ENCODE results near the gene TP53I11.

Gene TP53I11

DNA sequence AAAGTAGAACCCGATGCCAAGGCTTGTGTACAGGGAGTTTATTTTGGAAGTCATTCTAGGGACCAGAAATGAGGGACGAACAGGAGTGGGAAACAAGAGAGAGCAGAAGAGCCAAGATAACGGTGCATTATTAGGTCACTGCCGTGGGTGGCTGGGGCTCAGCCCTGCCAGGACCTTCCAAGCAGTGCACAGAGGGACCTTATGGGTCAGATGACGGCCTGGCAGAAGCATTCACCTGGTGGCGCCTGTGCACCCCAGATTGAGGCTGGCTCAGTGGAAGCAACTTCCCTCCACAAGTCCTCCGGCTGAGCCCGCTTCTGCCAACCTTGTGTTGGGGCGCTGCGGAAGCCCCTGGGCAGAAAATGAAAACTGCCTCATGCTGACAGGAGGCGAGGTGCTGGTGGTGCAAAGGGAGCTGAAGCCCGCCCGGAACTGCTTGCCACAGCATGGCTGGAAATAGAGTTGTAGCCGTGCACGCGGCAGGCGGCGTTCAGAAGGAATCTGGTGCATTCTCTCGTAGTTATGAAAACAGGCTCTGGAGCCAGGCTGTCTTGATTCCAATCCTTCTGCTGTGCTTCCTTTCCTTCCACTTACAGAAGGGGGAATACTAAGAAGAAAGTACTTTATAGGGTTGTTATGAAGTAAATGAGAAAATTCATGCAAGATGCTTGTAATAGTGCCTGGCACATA, 22.2 kb upstream of the TP53I11 start:
- Histone ChIP-seq H3K4me3 (no peak overlapping the region), H3K9me3 (no peaks in the 10 kb centered on the region), H3K4me1 (no peaks in the 10 kb centered on the region), H3K27me3 (ENCODE audit: low read depth) (no peaks in the 10 kb centered on the region), H3K36me3 (replicated peaks) (no peaks in the 10 kb centered on the region)
- in situ Hi-C loops (cut with MboI; ENCODE audit: low sequenced_read_pairs), result no loop called here
- no peak for DNase-seq (ENCODE audit: low spot score in 2 of 2)

DNA sequence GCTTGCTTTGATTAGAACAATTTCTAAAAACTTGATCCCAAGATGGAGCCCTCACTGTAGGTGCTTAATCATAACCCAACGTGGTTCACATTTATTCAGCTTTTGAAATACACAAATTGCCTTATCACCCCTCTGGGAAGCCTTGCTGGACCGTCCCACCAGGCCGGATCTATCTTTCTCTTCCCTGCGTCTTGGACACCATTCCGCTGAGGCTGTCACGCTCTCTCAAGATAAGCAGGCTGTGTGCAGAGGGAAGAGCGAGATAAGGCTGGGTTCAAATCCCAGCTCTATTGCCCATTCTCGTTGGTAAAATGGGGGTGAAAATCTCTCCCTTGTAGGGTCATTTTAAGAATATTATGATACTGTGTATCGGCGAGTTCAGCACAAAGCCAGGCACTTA, 20.5 kb upstream of the TP53I11 start:
- DNase-seq (ENCODE audit: low spot score in 2 of 2), result no peak
- Histone ChIP-seq H3K4me1 (no peaks in the 10 kb centered on the region), H3K4me3 (no peak overlapping the region), H3K9me3 (no peaks in the 10 kb centered on the region), H3K36me3 (replicated peaks) (no peaks in the 10 kb centered on the region), H3K27me3 (ENCODE audit: low read depth) (no peaks in the 10 kb centered on the region)
- in situ Hi-C loops (cut with MboI; ENCODE audit: low sequenced_read_pairs), result no loop called here

- no peak for DNase-seq (ENCODE audit: low spot score in 2 of 2)
- Histone ChIP-seq H3K4me1 (no peaks in the 10 kb centered on the region), H3K4me3 (no peak overlapping the region), H3K9me3 (no peaks in the 10 kb centered on the region), H3K36me3 (replicated peaks) (no peaks in the 10 kb centered on the region), H3K27me3 (ENCODE audit: low read depth) (no peaks in the 10 kb centered on the region)
- in situ Hi-C loops (cut with MboI; ENCODE audit: low sequenced_read_pairs), result no loop called here
Measured at GRCh38 chr11:44970293-44970692, 19.6 kb upstream of the TP53I11 start.

DNA sequence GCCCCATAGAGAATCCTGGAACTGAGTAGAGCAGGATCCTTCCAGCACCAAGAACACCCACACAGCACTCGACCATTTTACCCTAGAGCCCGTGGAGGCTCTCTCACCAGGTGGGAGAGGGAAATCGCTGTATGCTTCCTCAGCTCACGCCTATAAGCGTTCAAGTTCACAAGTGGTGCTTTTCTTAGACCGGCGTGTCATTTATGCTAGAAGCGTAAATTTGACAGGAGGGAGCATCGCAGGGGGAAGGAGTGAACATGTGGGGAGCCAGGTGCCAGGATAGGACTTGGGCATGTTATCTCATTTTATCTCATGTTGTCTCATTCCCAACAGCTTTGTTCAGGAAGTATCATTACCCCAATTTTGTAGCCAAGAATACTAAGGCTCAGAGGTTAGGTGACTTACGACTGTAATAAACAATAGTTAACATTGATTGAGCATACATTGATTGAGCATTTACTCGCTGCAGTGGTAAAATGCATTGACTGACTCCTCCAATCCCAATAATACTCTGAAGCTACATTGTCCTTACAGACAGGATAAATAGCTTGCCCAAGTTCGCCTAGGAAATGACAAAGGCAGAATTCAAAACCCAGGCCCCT, 19.1 kb upstream of the TP53I11 start:
- in situ Hi-C loops (cut with MboI; ENCODE audit: low sequenced_read_pairs), result no loop called here
- H3K27me3 ChIP-seq (ENCODE audit: low read depth), result no peaks in the 10 kb centered on the region
- no peak overlapping the region for H3K4me3 ChIP-seq
- no peak for DNase-seq (ENCODE audit: low spot score in 2 of 2)
- no peaks in the 10 kb centered on the region for H3K36me3 ChIP-seq (replicated peaks)
- no peaks in the 10 kb centered on the region for H3K9me3 ChIP-seq
- no peaks in the 10 kb centered on the region for H3K4me1 ChIP-seq

DNA sequence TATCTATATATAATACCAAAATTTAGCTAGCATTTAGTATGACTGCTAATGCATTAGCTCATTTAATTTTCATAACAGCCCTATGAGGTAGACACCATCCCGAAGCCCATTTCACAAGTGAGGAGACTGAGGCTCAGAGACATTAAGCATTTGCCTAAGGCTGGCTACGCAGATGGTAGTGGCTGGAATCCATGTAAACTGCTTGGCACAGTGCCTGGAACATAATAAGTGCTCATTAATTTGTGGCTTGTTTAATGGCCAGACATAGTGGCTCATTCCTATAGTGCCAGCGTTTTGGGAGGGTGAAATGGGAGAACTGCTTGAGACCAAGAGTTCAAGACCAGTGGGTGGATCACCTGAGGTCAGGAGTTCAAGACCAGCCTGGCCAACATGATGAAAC, 17.8 kb upstream of the TP53I11 start:
- no peak for DNase-seq (ENCODE audit: low spot score in 2 of 2)
- H3K36me3 ChIP-seq (replicated peaks), result no peaks in the 10 kb centered on the region
- no peaks in the 10 kb centered on the region for H3K4me1 ChIP-seq
- H3K9me3 ChIP-seq, result no peaks in the 10 kb centered on the region
- no peaks in the 10 kb centered on the region for H3K27me3 ChIP-seq (ENCODE audit: low read depth)
- H3K4me3 ChIP-seq, result no peak overlapping the region
- in situ Hi-C loops (cut with MboI; ENCODE audit: low sequenced_read_pairs), result no loop called here

DNA sequence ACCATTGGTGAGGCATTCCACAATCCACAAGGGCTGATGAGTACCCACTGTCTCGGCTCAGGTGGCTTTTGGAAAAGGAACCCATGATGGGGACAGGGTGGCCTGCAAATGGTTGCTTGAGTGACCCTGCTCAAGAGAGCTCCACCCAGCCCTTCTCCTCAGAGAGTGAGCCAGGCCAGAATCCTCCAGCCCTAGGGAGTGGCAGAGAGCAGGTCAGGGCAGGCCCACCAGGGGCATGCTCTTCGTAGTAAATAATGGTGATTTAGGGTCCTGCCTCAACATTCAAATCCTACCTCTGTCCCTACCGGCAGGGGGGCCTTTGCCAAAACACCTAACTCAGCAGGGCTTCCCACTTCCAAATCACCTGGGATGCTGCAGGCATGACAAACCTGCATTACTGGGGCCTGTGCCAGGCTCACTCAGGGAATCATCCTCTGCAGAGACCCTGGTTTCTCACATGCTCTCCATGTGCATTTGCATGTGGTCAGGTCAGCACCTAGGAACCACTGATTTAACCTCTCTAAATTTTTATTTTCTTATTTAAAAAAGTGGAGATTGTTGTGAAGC, 17.3 kb upstream of the TP53I11 start:
- Histone ChIP-seq H3K9me3 (no peaks in the 10 kb centered on the region), H3K4me3 (no peak overlapping the region), H3K27me3 (ENCODE audit: low read depth) (no peaks in the 10 kb centered on the region), H3K36me3 (replicated peaks) (no peaks in the 10 kb centered on the region), H3K4me1 (no peaks in the 10 kb centered on the region)
- DNase-seq (ENCODE audit: low spot score in 2 of 2), result no peak
- in situ Hi-C loops (cut with MboI; ENCODE audit: low sequenced_read_pairs), result no loop called here

- H3K4me1 ChIP-seq, result no peaks in the 10 kb centered on the region; the same call in 1 of the 2 replicates
- H3K4me3 ChIP-seq, result no peak overlapping the region
- in situ Hi-C loops (cut with MboI; ENCODE audit: low sequenced_read_pairs), result no loop called here
- DNase-seq (ENCODE audit: low spot score in 2 of 2), result no peak
- no peaks in the 10 kb centered on the region for H3K27me3 ChIP-seq (ENCODE audit: low read depth)
- H3K36me3 ChIP-seq (replicated peaks), result no peaks in the 10 kb centered on the region
- H3K9me3 ChIP-seq, result no peaks in the 10 kb centered on the region
Measured at GRCh38 chr11:44966694-44967093, 16.0 kb upstream of the TP53I11 start.

DNA sequence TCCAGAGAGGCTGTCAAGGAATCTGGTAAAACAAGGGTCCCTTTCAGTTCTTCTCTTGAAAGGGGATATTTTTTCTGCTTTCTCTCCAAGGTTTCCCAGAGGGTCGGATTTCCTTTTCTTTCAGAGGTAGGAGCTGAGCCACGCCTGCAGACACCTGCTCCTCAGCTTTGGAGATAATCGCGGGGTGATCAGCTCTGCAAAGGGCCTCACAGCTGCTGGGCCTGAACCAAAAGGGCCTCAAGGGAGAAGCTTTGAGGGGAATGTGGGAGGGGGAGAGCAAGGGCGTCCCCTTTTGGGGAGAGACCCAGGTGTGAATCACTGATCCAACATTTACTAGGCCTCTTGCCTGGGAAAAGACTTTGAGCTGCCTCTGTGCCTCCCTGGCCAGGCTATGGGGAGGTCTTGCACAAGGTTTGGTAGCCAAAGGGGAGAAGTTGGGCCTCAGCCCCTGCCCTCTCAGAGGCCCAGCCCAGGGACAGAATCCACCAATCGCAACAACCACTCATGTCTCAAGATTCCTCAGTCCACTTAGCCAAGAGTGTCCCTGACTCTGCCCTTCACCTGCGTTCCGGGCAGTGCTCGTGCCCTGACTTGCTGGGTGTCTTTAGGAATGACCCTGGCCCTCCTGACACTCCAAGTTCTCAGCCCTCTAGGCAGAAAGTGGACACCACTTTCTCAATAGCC, 14.0 kb upstream of the TP53I11 start:
- Histone ChIP-seq H3K36me3 (replicated peaks) (no peaks in the 10 kb centered on the region), H3K9me3 (no peaks in the 10 kb centered on the region), H3K4me1 (no peaks in the 10 kb centered on the region; the same call in 1 of the 2 replicates), H3K27me3 (ENCODE audit: low read depth) (no peaks in the 10 kb centered on the region), H3K4me3 (no peak overlapping the region)
- no peak for DNase-seq (ENCODE audit: low spot score in 2 of 2)
- in situ Hi-C loops (cut with MboI; ENCODE audit: low sequenced_read_pairs), result no loop called here

- H3K4me3 ChIP-seq, result no peak overlapping the region
- no peaks in the 10 kb centered on the region; the same call in 1 of the 2 replicates for H3K4me1 ChIP-seq
- no peaks in the 10 kb centered on the region for H3K27me3 ChIP-seq (ENCODE audit: low read depth)
- in situ Hi-C loops (cut with MboI; ENCODE audit: low sequenced_read_pairs), result no loop called here
- H3K9me3 ChIP-seq, result no peaks in the 10 kb centered on the region
- DNase-seq (ENCODE audit: low spot score in 2 of 2), result no peak
- H3K36me3 ChIP-seq (replicated peaks), result no peaks in the 10 kb centered on the region
Measured at GRCh38 chr11:44963948-44964347, 13.3 kb upstream of the TP53I11 start.

GRCh38 chr11:44963136-44963535, 12.5 kb upstream of the TP53I11 start:
- DNase-seq (ENCODE audit: low spot score in 2 of 2), result no peak
- no peaks in the 10 kb centered on the region; the same call in 1 of the 2 replicates for H3K4me1 ChIP-seq
- in situ Hi-C loops (cut with MboI; ENCODE audit: low sequenced_read_pairs), result no loop called here
- H3K4me3 ChIP-seq, result no peak overlapping the region
- H3K9me3 ChIP-seq, result no peaks in the 10 kb centered on the region
- H3K27me3 ChIP-seq (ENCODE audit: low read depth), result no peaks in the 10 kb centered on the region
- no peaks in the 10 kb centered on the region for H3K36me3 ChIP-seq (replicated peaks)

- no peak for DNase-seq (ENCODE audit: low spot score in 2 of 2)
- H3K9me3 ChIP-seq, result no peaks in the 10 kb centered on the region
- H3K27me3 ChIP-seq (ENCODE audit: low read depth), result no peaks in the 10 kb centered on the region
- no peak overlapping the region for H3K4me3 ChIP-seq
- H3K4me1 ChIP-seq, result peaks cover 1% of the 10 kb centered on the region; the same call in 1 of the 2 replicates
- no peaks in the 10 kb centered on the region for H3K36me3 ChIP-seq (replicated peaks)
- in situ Hi-C loops (cut with MboI; ENCODE audit: low sequenced_read_pairs), result no loop called here
Measured at GRCh38 chr11:44962464-44962863, 11.8 kb upstream of the TP53I11 start.

DNA sequence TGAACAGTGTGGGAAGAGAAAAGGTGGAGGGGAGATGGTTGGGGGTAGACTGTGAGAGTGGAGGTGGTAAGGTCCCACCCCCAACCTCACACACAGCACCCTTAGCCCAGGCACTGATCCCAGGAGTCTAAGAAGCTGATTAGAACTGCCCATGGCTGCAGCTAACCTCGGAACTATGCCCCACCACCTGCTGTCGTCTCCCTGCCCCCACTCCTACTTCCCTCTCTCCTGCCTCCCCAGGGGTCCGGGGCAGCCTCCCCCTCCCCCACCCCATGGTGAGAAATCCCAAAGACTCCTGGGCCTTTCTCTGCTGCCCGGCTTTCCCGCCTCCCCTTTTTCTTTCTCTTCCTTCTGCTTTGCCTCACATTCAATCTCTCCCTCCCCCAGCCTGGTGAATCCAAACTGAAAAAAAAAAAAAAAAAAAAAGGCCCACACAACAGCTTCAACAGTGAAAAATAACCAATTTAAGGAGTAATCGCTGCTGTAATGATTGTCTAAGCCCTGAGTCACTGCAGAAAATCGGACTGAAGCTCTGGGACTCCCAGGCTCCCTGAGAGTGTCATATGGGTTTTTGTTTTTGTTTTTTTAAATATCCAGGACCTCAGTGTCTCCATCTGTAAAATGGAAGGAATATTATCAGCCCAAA, 9.6 kb upstream of the TP53I11 start:
- H3K4me1 ChIP-seq, result peaks cover 6% of the 10 kb centered on the region; the same call in 1 of the 2 replicates
- no peak overlapping the region for H3K4me3 ChIP-seq
- no peaks in the 10 kb centered on the region for H3K36me3 ChIP-seq (replicated peaks)
- H3K27me3 ChIP-seq (ENCODE audit: low read depth), result no peaks in the 10 kb centered on the region
- no peak for DNase-seq (ENCODE audit: low spot score in 2 of 2)
- H3K9me3 ChIP-seq, result no peaks in the 10 kb centered on the region
- in situ Hi-C loops (cut with MboI; ENCODE audit: low sequenced_read_pairs), result no loop called here

DNA sequence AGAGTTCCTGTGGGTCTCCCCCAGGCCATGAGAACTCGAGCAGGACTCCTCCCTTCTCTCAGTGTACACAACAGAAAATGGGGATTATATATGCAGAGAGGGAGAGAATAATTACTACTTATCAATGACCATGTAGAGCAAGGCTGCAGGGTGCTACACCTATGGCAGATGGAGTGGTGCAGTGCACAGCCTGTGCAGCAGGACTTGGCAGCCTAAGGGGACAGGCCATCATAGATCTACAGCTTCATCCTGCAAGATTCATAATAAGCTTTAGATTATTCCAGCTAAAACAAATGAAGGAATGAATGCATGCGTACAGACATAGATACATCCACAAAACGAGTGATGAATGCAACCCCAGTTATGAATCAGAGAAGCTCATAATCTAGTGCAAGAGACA, 8.4 kb upstream of the TP53I11 start:
- Histone ChIP-seq H3K27me3 (ENCODE audit: low read depth) (no peaks in the 10 kb centered on the region), H3K9me3 (no peaks in the 10 kb centered on the region), H3K36me3 (replicated peaks) (no peaks in the 10 kb centered on the region), H3K4me3 (no peak overlapping the region), H3K4me1 (peaks cover 6% of the 10 kb centered on the region; the same call in 1 of the 2 replicates)
- in situ Hi-C loops (cut with MboI; ENCODE audit: low sequenced_read_pairs), result no loop called here
- no peak for DNase-seq (ENCODE audit: low spot score in 2 of 2)
